ENCODE results near the gene TNNC1. TPM values are rescaled to one million over a fixed set of nuclear protein-coding genes. Genes with fewer than 3 reads are reported as not detected.
A peak's percentile ranks its signal among the peaks of the same experiment; 100 is the strongest.

Gene TNNC1
- total RNA-seq, 1 experiment from 2014 or later: 26.5 TPM

DNA sequence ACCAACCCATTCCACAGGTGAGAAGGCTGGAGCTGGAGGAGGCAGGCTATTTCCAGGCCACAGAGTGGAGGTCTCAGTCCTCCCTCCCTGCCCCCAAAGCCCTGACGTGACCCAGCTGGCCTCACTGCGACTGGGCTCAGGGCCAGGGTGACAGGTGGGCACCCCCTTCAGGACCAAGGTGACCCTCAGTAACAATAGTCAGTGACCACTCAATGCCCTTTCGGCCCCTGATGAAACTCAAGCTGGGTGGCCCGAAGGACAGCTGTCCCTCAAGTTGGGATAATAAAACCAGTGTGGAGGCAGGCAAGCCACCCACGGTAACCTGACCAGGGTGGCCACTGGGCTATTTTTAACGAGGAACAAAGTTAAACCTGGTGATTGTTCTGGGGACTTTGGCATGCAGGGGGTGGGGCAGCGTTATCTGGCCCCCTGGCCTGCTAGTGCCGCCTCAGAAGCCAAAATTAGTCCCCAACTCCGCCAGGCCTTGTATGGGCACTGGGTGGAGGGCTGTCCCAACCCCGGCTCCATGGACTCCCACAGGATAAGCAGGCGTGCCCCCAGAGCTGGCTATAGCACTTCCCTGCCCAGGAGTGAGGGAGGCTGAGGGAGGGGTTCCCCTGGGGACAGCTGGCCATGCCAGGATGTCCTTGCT lies 1.1 kb downstream of the TNNC1 start:
- Mint-ChIP-seq H3K9me3 (ENCODE audit: low read depth, unreplicated experiment) (no peaks in the 10 kb centered on the region), H3K4me3 (ENCODE audit: low read depth, unreplicated experiment) (no peak overlapping the region), H3K27me3 (ENCODE audit: unreplicated experiment) (no peaks in the 10 kb centered on the region), H3K4me1 (ENCODE audit: low read depth, unreplicated experiment) (peaks cover 58% of the 10 kb centered on the region), H3K27ac (ENCODE audit: unreplicated experiment) (no peak overlapping the region), H3K36me3 (ENCODE audit: insufficient read depth, unreplicated experiment) (peaks cover 24% of the 10 kb centered on the region)
- intact Hi-C loops (cut with micrococcal nuclease; ENCODE audit: unreplicated experiment): no loop called here
- TF ChIP-seq, protein P1, sequence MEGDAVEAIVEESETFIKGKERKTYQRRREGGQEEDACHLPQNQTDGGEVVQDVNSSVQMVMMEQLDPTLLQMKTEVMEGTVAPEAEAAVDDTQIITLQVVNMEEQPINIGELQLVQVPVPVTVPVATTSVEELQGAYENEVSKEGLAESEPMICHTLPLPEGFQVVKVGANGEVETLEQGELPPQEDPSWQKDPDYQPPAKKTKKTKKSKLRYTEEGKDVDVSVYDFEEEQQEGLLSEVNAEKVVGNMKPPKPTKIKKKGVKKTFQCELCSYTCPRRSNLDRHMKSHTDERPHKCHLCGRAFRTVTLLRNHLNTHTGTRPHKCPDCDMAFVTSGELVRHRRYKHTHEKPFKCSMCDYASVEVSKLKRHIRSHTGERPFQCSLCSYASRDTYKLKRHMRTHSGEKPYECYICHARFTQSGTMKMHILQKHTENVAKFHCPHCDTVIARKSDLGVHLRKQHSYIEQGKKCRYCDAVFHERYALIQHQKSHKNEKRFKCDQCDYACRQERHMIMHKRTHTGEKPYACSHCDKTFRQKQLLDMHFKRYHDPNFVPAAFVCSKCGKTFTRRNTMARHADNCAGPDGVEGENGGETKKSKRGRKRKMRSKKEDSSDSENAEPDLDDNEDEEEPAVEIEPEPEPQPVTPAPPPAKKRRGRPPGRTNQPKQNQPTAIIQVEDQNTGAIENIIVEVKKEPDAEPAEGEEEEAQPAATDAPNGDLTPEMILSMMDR (IDR thresholded peaks at IDR 0.05; ENCODE audit: unreplicated experiment): no peak
- DNase-seq: no peak
- CTCF ChIA-PET: no interaction called here
- no TSS peak for BruUV-seq (replicated peaks)

DNA sequence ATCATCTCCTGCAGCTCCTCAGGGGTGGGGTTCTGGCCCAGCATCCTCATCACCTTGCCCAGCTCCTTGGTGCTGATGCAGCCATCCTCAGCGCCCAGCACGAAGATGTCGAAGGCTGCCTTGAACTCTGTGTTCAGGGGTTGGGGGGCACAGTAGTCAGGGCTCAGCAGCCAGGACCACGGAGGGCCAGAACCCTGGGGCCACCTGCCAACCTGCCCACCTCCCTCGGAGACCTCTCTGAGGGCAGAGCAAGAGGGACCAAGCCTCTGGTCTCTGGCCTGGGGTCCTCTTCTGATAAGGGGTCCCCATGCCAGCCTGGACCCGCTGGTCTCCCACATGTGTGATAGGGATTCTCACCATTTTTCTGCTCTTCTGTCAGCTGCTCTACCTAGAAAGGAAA lies 1.7 kb downstream of the TNNC1 start:
- intact Hi-C loops (cut with micrococcal nuclease; ENCODE audit: unreplicated experiment): no loop called here
- H3K9me3 Mint-ChIP-seq (ENCODE audit: low read depth, unreplicated experiment): no peaks in the 10 kb centered on the region
- peaks cover 24% of the 10 kb centered on the region for H3K36me3 Mint-ChIP-seq (ENCODE audit: insufficient read depth, unreplicated experiment)
- H3K4me1 Mint-ChIP-seq (ENCODE audit: low read depth, unreplicated experiment): peaks cover 58% of the 10 kb centered on the region
- DNase-seq: no peak
- TF ChIP-seq, protein P1 (IDR thresholded peaks at IDR 0.05; ENCODE audit: unreplicated experiment): no peak
- no peak overlapping the region for H3K4me3 Mint-ChIP-seq (ENCODE audit: low read depth, unreplicated experiment)
- CTCF ChIA-PET: no interaction called here
- no peak overlapping the region for H3K27ac Mint-ChIP-seq (ENCODE audit: unreplicated experiment)
- no TSS peak for BruUV-seq (replicated peaks)
- H3K27me3 Mint-ChIP-seq (ENCODE audit: unreplicated experiment): no peaks in the 10 kb centered on the region

DNA sequence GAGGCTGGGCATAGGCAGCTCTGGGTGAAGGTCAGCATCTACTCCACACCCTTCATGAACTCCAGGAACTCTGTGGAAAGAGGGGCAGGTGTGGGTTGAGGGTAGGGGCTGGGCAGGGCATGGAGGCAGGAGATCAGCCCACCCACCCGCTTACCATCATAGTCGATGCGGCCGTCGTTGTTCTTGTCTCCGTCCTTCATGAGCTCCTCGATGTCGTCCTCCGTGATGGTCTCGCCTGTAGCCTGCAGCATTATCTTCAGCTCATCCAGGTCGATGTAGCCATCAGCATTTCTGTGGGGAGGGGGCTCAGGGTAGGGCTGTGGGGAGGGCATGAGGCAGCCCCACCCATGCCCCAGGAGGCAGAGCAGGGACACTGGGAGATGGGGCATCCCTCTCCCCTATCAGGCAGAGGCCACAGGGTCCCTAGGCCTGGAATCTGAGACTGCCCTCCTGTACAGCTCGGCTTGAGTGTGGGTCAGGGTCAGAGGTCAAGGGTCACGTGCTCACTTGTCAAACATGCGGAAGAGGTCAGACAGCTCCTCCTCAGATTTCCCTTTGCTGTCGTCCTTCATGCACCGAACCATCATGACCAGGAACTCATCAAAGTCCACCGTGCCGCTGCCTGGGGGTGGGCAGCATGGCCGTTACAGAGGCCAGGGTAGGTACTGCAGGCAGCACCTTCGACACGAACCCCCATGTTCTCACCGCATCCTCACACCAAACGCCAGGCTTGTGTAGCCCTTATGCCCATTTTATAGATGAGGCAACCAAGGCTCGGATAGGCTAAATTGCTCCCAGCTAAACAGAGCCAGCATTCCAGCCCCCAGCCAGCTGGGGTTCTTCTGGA lies 2.4 kb downstream of the TNNC1 start:
- Mint-ChIP-seq H3K4me1 (ENCODE audit: low read depth, unreplicated experiment) (peaks cover 57% of the 10 kb centered on the region), H3K4me3 (ENCODE audit: low read depth, unreplicated experiment) (no peak overlapping the region), H3K9me3 (ENCODE audit: low read depth, unreplicated experiment) (no peaks in the 10 kb centered on the region), H3K36me3 (ENCODE audit: insufficient read depth, unreplicated experiment) (peaks cover 21% of the 10 kb centered on the region), H3K27ac (ENCODE audit: unreplicated experiment) (no peak overlapping the region), H3K27me3 (ENCODE audit: unreplicated experiment) (no peaks in the 10 kb centered on the region)
- no TSS peak for BruUV-seq (replicated peaks)
- no peak for DNase-seq
- CTCF ChIA-PET: interaction anchor here (0.7 kb wide), 1 partner anchor 174 kb away, joined by 3 read pairs; no protein-coding TSS in a partner anchor
- TF ChIP-seq, protein P1 (IDR thresholded peaks at IDR 0.05; ENCODE audit: unreplicated experiment): no peak
- intact Hi-C loops (cut with micrococcal nuclease; ENCODE audit: unreplicated experiment): no loop called here

DNA sequence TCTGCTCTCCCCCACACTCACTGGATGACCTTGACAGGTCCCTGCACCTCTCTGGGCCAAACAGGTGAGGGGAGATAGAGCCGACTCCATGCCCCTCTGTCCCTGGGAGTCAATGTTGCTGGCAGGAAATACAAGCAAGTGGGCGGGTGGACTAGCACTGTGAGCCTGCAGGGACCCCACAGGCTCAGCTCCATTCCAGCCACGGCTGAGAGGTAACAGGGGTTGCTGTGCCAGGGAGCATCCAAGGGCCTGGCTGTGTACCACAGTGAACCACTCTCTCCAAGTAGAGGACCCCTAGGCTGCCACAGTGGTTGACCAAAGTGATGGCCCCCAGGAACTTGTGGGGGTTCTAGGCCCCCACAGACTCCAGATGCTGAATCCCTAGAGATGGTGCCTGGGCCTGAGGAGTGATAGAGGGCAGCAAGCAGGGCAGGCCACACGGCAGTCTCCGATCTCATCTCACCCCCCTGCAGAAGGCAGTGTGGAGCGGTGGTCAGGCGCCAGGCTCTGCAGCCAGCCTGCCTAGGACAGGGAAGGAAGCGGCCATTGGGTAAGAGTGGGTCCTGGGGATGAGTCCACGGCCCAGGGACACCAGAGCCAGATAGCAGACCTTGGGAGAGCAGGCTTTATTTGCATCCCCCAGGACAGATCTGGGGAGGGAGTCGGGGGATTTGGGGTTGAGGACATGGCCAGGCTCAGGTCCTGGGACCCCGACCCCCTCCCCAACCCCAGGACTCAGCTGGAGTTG lies 3.2 kb downstream of the TNNC1 start:
- peaks cover 49% of the 10 kb centered on the region for H3K4me1 Mint-ChIP-seq (ENCODE audit: low read depth, unreplicated experiment)
- no peak for DNase-seq
- peaks cover 13% of the 10 kb centered on the region for H3K36me3 Mint-ChIP-seq (ENCODE audit: insufficient read depth, unreplicated experiment)
- BruUV-seq (replicated peaks): no TSS peak
- no peak overlapping the region for H3K4me3 Mint-ChIP-seq (ENCODE audit: low read depth, unreplicated experiment)
- peak overlapping the region; percentile 54 for H3K27ac Mint-ChIP-seq (ENCODE audit: unreplicated experiment)
- TF ChIP-seq, protein P1 (IDR thresholded peaks at IDR 0.05; ENCODE audit: unreplicated experiment): no peak
- H3K9me3 Mint-ChIP-seq (ENCODE audit: low read depth, unreplicated experiment): no peaks in the 10 kb centered on the region
- intact Hi-C loops (cut with micrococcal nuclease; ENCODE audit: unreplicated experiment): no loop called here
- CTCF ChIA-PET: interaction anchor here (0.7 kb wide), 1 partner anchor 173 kb away, joined by 3 read pairs; no protein-coding TSS in a partner anchor
- H3K27me3 Mint-ChIP-seq (ENCODE audit: unreplicated experiment): no peaks in the 10 kb centered on the region
